ENCODE data around the gene SDHAF3.

DNA sequence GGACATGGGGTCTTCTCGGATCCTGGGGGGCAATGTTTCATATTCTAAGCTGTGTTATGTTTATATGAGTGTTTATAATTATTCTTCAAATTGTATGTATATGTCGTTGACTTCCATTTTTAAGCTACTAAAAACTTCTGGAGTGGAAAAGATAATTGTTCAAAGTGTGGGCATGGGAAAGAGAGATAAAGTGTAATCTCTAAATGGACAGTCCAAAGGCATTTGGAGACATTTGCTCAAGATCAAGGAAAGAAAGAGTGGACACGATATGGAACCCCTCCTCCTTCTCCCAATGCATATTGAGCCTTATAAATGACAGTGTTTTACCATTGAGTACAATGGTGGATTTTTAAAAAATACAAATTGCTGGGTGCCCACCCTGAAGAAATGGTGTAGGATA is 81.1 kb downstream of the SDHAF3 start:
- TF ChIP-seq POLR2A (IDR thresholded peaks at IDR 0.05; ENCODE audit: low read length) (no peak), GATA1 (IDR thresholded peaks at IDR 0.05; ENCODE audit: low read depth, low read length) (no peak)
